ENCODE measurements around the gene COG2. TPM values are rescaled to one million over a fixed set of nuclear protein-coding genes. Genes with fewer than 3 reads are reported as not detected.

Gene COG2
- total and polyA plus RNA-seq, 2 of the 13 experiments (the other 11 are each of a cell fraction or from before 2014, with no cell fraction given) = 16.8 to 36.3 TPM

- TF ChIP-seq HNF4G (IDR thresholded peaks at IDR 0.05; ENCODE audit: borderline replicate concordance, low read depth, low read length) (peak; percentile 96), HNF4G (CRISPR knock-in tag; IDR thresholded peaks at IDR 0.05; ENCODE audit: borderline replicate concordance, low read depth) (peak; percentile 98), ZNF576 (CRISPR knock-in tag; IDR thresholded peaks at IDR 0.05) (no peak), ZBTB40 (IDR thresholded peaks at IDR 0.05) (peak; percentile 58), ZBTB40 (CRISPR knock-in tag; IDR thresholded peaks at IDR 0.05) (peak; percentile 69), HNRNPUL1 (IDR thresholded peaks at IDR 0.05; ENCODE audit: low read depth, low read length) (no peak), ZNF33B (CRISPR knock-in tag; IDR thresholded peaks at IDR 0.05) (0 out of 2 replicates have a peak, but pooled peaks have one; percentile 59), RXRA (CRISPR knock-in tag; IDR thresholded peaks at IDR 0.05) (peak; percentile 94), ZNF614 (CRISPR knock-in tag; IDR thresholded peaks at IDR 0.05; ENCODE audit: borderline replicate concordance) (peak; percentile 82; the same call in 1 of the 2 replicates), ZNF782 (CRISPR knock-in tag; IDR thresholded peaks at IDR 0.05; ENCODE audit: borderline replicate concordance) (no peak), POLR2AphosphoS5 (IDR thresholded peaks at IDR 0.05; ENCODE audit: low read depth, low read length) (peak; percentile 72), MXD4 (CRISPR knock-in tag; IDR thresholded peaks at IDR 0.05) (peak; percentile 98), ZSCAN9 (CRISPR knock-in tag; IDR thresholded peaks at IDR 0.05; ENCODE audit: borderline replicate concordance) (peak; percentile 97)
- TF ChIP-seq, protein P1, sequence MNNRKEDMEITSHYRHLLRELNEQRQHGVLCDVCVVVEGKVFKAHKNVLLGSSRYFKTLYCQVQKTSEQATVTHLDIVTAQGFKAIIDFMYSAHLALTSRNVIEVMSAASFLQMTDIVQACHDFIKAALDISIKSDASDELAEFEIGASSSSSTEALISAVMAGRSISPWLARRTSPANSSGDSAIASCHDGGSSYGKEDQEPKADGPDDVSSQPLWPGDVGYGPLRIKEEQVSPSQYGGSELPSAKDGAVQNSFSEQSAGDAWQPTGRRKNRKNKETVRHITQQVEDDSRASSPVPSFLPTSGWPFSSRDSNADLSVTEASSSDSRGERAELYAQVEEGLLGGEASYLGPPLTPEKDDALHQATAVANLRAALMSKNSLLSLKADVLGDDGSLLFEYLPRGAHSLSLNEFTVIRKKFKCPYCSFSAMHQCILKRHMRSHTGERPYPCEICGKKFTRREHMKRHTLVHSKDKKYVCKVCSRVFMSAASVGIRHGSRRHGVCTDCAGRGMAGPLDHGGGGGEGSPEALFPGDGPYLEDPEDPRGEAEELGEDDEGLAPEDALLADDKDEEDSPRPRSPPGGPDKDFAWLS (CRISPR knock-in tag; IDR thresholded peaks at IDR 0.05; ENCODE audit: borderline replicate concordance) = peak; percentile 62; the same call in 1 of the 2 replicates
- TF ChIP-seq, protein P2, sequence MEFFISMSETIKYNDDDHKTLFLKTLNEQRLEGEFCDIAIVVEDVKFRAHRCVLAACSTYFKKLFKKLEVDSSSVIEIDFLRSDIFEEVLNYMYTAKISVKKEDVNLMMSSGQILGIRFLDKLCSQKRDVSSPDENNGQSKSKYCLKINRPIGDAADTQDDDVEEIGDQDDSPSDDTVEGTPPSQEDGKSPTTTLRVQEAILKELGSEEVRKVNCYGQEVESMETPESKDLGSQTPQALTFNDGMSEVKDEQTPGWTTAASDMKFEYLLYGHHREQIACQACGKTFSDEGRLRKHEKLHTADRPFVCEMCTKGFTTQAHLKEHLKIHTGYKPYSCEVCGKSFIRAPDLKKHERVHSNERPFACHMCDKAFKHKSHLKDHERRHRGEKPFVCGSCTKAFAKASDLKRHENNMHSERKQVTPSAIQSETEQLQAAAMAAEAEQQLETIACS (CRISPR knock-in tag; IDR thresholded peaks at IDR 0.05) = no peak
Observed at GRCh38 chr1:230708631-230709580, 66.6 kb downstream of the COG2 start (continued).
